ENCODE results near the gene FAM50B.

- TF ChIP-seq, protein P1, sequence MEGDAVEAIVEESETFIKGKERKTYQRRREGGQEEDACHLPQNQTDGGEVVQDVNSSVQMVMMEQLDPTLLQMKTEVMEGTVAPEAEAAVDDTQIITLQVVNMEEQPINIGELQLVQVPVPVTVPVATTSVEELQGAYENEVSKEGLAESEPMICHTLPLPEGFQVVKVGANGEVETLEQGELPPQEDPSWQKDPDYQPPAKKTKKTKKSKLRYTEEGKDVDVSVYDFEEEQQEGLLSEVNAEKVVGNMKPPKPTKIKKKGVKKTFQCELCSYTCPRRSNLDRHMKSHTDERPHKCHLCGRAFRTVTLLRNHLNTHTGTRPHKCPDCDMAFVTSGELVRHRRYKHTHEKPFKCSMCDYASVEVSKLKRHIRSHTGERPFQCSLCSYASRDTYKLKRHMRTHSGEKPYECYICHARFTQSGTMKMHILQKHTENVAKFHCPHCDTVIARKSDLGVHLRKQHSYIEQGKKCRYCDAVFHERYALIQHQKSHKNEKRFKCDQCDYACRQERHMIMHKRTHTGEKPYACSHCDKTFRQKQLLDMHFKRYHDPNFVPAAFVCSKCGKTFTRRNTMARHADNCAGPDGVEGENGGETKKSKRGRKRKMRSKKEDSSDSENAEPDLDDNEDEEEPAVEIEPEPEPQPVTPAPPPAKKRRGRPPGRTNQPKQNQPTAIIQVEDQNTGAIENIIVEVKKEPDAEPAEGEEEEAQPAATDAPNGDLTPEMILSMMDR (IDR thresholded peaks at IDR 0.05; ENCODE audit: poor library complexity) = no peak
- TF ChIP-seq EZH2 (IDR thresholded peaks at IDR 0.05; ENCODE audit: borderline replicate concordance) = no peak
Measured at GRCh38 chr6:3808199-3808598, 41.0 kb upstream of the FAM50B start.
